KMS-11 (cell line): ENCODE results near the gene IFNGR2.

Source experiments
- H2AFZ ChIP-seq: fragments of 200-600 bp; sonication (generic); 2 replicates; pipeline ENCODE4 v1.6.1; 2016; ENCODE audit warnings: antibody characterized with exemption, mixed run types, low read depth
- H3K27ac ChIP-seq: fragments of 200-600 bp; sonication (generic); 2 replicates; pipeline ENCODE4 v1.6.1; 2016; ENCODE audit warnings: mild to moderate bottlenecking, mixed run types
- H3K27me3 ChIP-seq: fragments of 200-600 bp; sonication (generic); 2 replicates; pipeline ENCODE4 v1.6.1; 2017; ENCODE audit warnings: mild to moderate bottlenecking, low read depth, mixed run types, moderate library complexity; ENCODE audit not compliant: insufficient read depth
- H3K36me3 ChIP-seq: fragments of 200-600 bp; sonication (generic); 2 replicates; pipeline ENCODE4 v1.6.1; 2017; ENCODE audit warnings: mild to moderate bottlenecking, mixed run types; ENCODE audit not compliant: insufficient read depth
- H3K4me1 ChIP-seq: fragments of 200-600 bp; sonication (generic); 2 replicates; pipeline ENCODE4 v1.6.1; 2016; ENCODE audit warnings: mild to moderate bottlenecking, low read depth, mixed run types; ENCODE audit not compliant: poor library complexity, severe bottlenecking
- H3K4me2 ChIP-seq: fragments of 200-600 bp; sonication (generic); 2 replicates; pipeline ENCODE4 v1.7.0; 2016; ENCODE audit warnings: mild to moderate bottlenecking, mixed run types
- H3K4me3 ChIP-seq: fragments of 200-600 bp; sonication (generic); IDR thresholded peaks from 2 replicates; pipeline ENCODE4 v1.6.1; 2017; ENCODE audit warnings: low read depth, low read length, mixed read lengths; ENCODE audit not compliant: insufficient read depth
- H3K79me2 ChIP-seq: fragments of 200-600 bp; sonication (generic); 2 replicates; pipeline ENCODE4 v1.6.1; 2016; ENCODE audit warnings: low read depth, mixed run types; ENCODE audit not compliant: insufficient read depth
- H3K9ac ChIP-seq: fragments of 200-600 bp; sonication (generic); 2 replicates; pipeline ENCODE4 v1.6.1; 2016; ENCODE audit warnings: mild to moderate bottlenecking, mixed run types
- H4K20me1 ChIP-seq: fragments of 200-600 bp; sonication (generic); 2 replicates; pipeline ENCODE4 v1.6.1; 2016; ENCODE audit warnings: mild to moderate bottlenecking, mixed run types; ENCODE audit not compliant: insufficient read depth
- CTCF ChIP-seq: fragments of 200-600 bp; sonication (generic); conservative IDR thresholded peaks from 2 replicates; pipeline ENCODE4 v1.6.1; 2017; ENCODE audit warnings: low read depth, mild to moderate bottlenecking, antibody characterized with exemption, low read length, moderate library complexity, mixed read lengths

Gene IFNGR2

GRCh38 chr21:33364830-33365229 is 38.4 kb upstream of the IFNGR2 start:
- H3K4me3 ChIP-seq: no peak overlapping the region
- H3K36me3 ChIP-seq: no peaks in the 10 kb centered on the region
- H3K9ac ChIP-seq: no peak overlapping the region
- H3K79me2 ChIP-seq: no peaks in the 10 kb centered on the region
- no peak overlapping the region for H3K27ac ChIP-seq
- H2AFZ ChIP-seq: no peak overlapping the region
- H3K27me3 ChIP-seq: no peaks in the 10 kb centered on the region
- no peak for TF ChIP-seq CTCF
- H3K4me2 ChIP-seq: no peak overlapping the region
- H3K4me1 ChIP-seq: peaks cover 13% of the 10 kb centered on the region
- H4K20me1 ChIP-seq: no peaks in the 10 kb centered on the region

GRCh38 chr21:33367309-33367973 is 35.8 kb upstream of the IFNGR2 start:
- no peak for TF ChIP-seq CTCF
- no peaks in the 10 kb centered on the region for H3K27me3 ChIP-seq
- no peak overlapping the region for H2AFZ ChIP-seq
- no peaks in the 10 kb centered on the region for H3K36me3 ChIP-seq
- H4K20me1 ChIP-seq: no peaks in the 10 kb centered on the region
- H3K4me1 ChIP-seq: no peaks in the 10 kb centered on the region
- no peak overlapping the region for H3K4me3 ChIP-seq
- H3K79me2 ChIP-seq: no peaks in the 10 kb centered on the region
- H3K9ac ChIP-seq: no peak overlapping the region
- no peak overlapping the region for H3K4me2 ChIP-seq
- no peak overlapping the region for H3K27ac ChIP-seq

GRCh38 chr21:33368124-33368523 is 35.1 kb upstream of the IFNGR2 start:
- Histone ChIP-seq H4K20me1 (no peaks in the 10 kb centered on the region), H2AFZ (no peak overlapping the region), H3K27me3 (no peaks in the 10 kb centered on the region), H3K79me2 (no peaks in the 10 kb centered on the region), H3K4me1 (no peaks in the 10 kb centered on the region), H3K4me3 (no peak overlapping the region), H3K9ac (no peak overlapping the region), H3K27ac (no peak overlapping the region), H3K4me2 (no peak overlapping the region), H3K36me3 (no peaks in the 10 kb centered on the region)
- TF ChIP-seq CTCF: no peak

GRCh38 chr21:33368576-33368975 is 34.6 kb upstream of the IFNGR2 start:
- Histone ChIP-seq H3K4me2 (no peak overlapping the region), H3K4me3 (no peak overlapping the region), H3K27ac (no peak overlapping the region), H3K27me3 (no peaks in the 10 kb centered on the region), H3K4me1 (peaks cover under 1% of the 10 kb centered on the region), H2AFZ (no peak overlapping the region), H3K9ac (no peak overlapping the region), H3K36me3 (no peaks in the 10 kb centered on the region), H3K79me2 (no peaks in the 10 kb centered on the region), H4K20me1 (no peaks in the 10 kb centered on the region)
- no peak for TF ChIP-seq CTCF
